Trophoblast cell (in vitro differentiated cells and primary cell): ENCODE data around the gene WNT3A.

Source experiments
- DNase-seq, 2 donors: peaks; one replicate each; pipeline ENCODE4 v3.0.0-alpha.2; 2016
- H2AFZ ChIP-seq: 2 replicates; pipeline ENCODE4 v1.6.1; 2013; ENCODE audit warnings: low read length, moderate library complexity, mild to moderate bottlenecking; ENCODE audit not compliant: insufficient read depth, poor library complexity
- H2AK5ac ChIP-seq: 2 replicates; pipeline ENCODE4 v1.6.1; 2013; ENCODE audit warnings: mild to moderate bottlenecking, low read length
- H2BK120ac ChIP-seq: 2 replicates; pipeline ENCODE4 v1.6.1; 2013; ENCODE audit warnings: low read length, mild to moderate bottlenecking, moderate library complexity; ENCODE audit not compliant: insufficient read depth, poor library complexity
- H2BK12ac ChIP-seq: 2 replicates; pipeline ENCODE4 v1.6.1; 2013; ENCODE audit warnings: mild to moderate bottlenecking, low read length, moderate library complexity
- H2BK5ac ChIP-seq: 2 replicates; pipeline ENCODE4 v1.6.1; 2013; ENCODE audit warnings: low read length, low read depth, moderate library complexity, mild to moderate bottlenecking; ENCODE audit not compliant: poor library complexity
- H3K14ac ChIP-seq: 2 replicates; pipeline ENCODE4 v1.6.1; 2013; ENCODE audit warnings: mild to moderate bottlenecking, low read length
- H3K18ac ChIP-seq: 2 replicates; pipeline ENCODE4 v1.6.1; 2013; ENCODE audit warnings: mild to moderate bottlenecking, low read length
- H3K23ac ChIP-seq: 2 replicates; pipeline ENCODE4 v1.6.1; 2013; ENCODE audit warnings: low read length
- H3K27ac ChIP-seq: 2 replicates; pipeline ENCODE4 v1.5.1; 2013; ENCODE audit warnings: low read depth, mild to moderate bottlenecking, inconsistent platforms, low read length, moderate library complexity
- H3K27me3 ChIP-seq: 2 replicates; pipeline ENCODE4 v1.6.1; 2013; ENCODE audit warnings: inconsistent platforms, mild to moderate bottlenecking, low read length, moderate library complexity; ENCODE audit not compliant: insufficient read depth
- H3K36me3 ChIP-seq, 2 experiments: 1 replicate in 1 of 2; 2 replicates in 1 of 2; pipeline ENCODE4 v1.6.1; 2013; ENCODE audit warnings: low read length in 2 of 2, mild to moderate bottlenecking in 2 of 2, moderate library complexity in 1 of 2; ENCODE audit not compliant: insufficient read depth in 2 of 2, control insufficient read depth in 1 of 2
- H3K4ac ChIP-seq: 2 replicates; pipeline ENCODE4 v1.6.1; 2013; ENCODE audit warnings: low read depth, mild to moderate bottlenecking, low read length, moderate library complexity
- H3K4me1 ChIP-seq, 2 experiments: 1 replicate in 1 of 2; 2 replicates in 1 of 2; pipeline ENCODE4 v1.6.1; 2013; ENCODE audit warnings: low read length in 2 of 2, mild to moderate bottlenecking in 2 of 2, moderate library complexity in 1 of 2; ENCODE audit not compliant: insufficient read depth in 2 of 2, control insufficient read depth in 1 of 2
- H3K4me2 ChIP-seq: 2 replicates; pipeline ENCODE4 v1.6.1; 2013; ENCODE audit warnings: inconsistent platforms, mild to moderate bottlenecking, low read length, moderate library complexity
- H3K4me3 ChIP-seq: 2 replicates; pipeline ENCODE4 v1.5.1; 2013; ENCODE audit warnings: mild to moderate bottlenecking, low read depth, low read length, inconsistent platforms
- H3K79me1 ChIP-seq: one replicate; pipeline ENCODE4 v1.6.1; 2013; ENCODE audit warnings: low read length
- H3K79me2 ChIP-seq: 2 replicates; pipeline ENCODE4 v1.6.1; 2013; ENCODE audit warnings: low read length, mild to moderate bottlenecking; ENCODE audit not compliant: control insufficient read depth, insufficient read depth, poor library complexity
- H3K9ac ChIP-seq: 2 replicates; pipeline ENCODE4 v1.6.1; 2013; ENCODE audit warnings: mild to moderate bottlenecking, low read length
- H3K9me3 ChIP-seq: 2 replicates; pipeline ENCODE4 v1.6.1; 2013; ENCODE audit warnings: low read depth, mild to moderate bottlenecking, control low read depth, inconsistent platforms, low read length; ENCODE audit not compliant: insufficient read depth
- H4K12ac ChIP-seq: 2 replicates; pipeline ENCODE4 v1.6.1; 2013; ENCODE audit warnings: low read depth, mild to moderate bottlenecking, low read length, moderate library complexity
- H4K8ac ChIP-seq: 2 replicates; pipeline ENCODE4 v1.6.1; 2013; ENCODE audit warnings: low read depth, mild to moderate bottlenecking, low read length, moderate library complexity
- H4K91ac ChIP-seq: one replicate; pipeline ENCODE4 v1.6.1; 2013; ENCODE audit warnings: low read depth, mild to moderate bottlenecking, low read length, moderate library complexity
- WGBS: extraction: QIAGEN DNeasy Blood & Tissue Kit; methylation state at CpG from one replicate; pipeline ENCODE4 v1.1.7; 2013; ENCODE audit warnings: missing lambda C conversion rate; ENCODE audit not compliant: insufficient read length, insufficient coverage; ENCODE audit errors: extremely low coverage; 5-methylcytosine and 5-hydroxymethylcytosine counted together

Gene WNT3A

GRCh38 chr1:228064741-228065542 is 58.1 kb downstream of the WNT3A start:
- no peak overlapping the region for H2BK12ac ChIP-seq
- H3K14ac ChIP-seq, result no peak overlapping the region
- H3K36me3 ChIP-seq, result no peaks in the 10 kb centered on the region
- H4K91ac ChIP-seq, result no peak overlapping the region
- H3K4me3 ChIP-seq, result no peak overlapping the region
- H3K27me3 ChIP-seq, result peaks cover 10% of the 10 kb centered on the region
- no peak overlapping the region for H3K4me2 ChIP-seq
- H4K12ac ChIP-seq, result no peak overlapping the region
- H2AK5ac ChIP-seq, result no peak overlapping the region
- H3K9me3 ChIP-seq, result peaks cover 7% of the 10 kb centered on the region
- H2AFZ ChIP-seq, result no peak overlapping the region
- H3K79me2 ChIP-seq, result no peaks in the 10 kb centered on the region
- H2BK120ac ChIP-seq, result no peak overlapping the region
- no peak overlapping the region for H3K18ac ChIP-seq
- H2BK5ac ChIP-seq, result no peak overlapping the region
- no peak overlapping the region for H3K9ac ChIP-seq
- no peak for DNase-seq
- H3K23ac ChIP-seq, result no peak overlapping the region
- H3K27ac ChIP-seq, result no peak overlapping the region
- H3K79me1 ChIP-seq, result no peaks in the 10 kb centered on the region
- WGBS, result no CpG with 5 or more reads among the region's 15 CpGs
- H3K4ac ChIP-seq, result no peak overlapping the region
- H4K8ac ChIP-seq, result no peak overlapping the region
- no peaks in the 10 kb centered on the region for H3K4me1 ChIP-seq

GRCh38 chr1:228065543-228066347 is 58.9 kb downstream of the WNT3A start:
- Histone ChIP-seq H4K12ac (no peak overlapping the region), H3K27me3 (peaks cover 5% of the 10 kb centered on the region), H2BK12ac (no peak overlapping the region), H3K4ac (no peak overlapping the region), H3K79me1 (no peaks in the 10 kb centered on the region), H2BK5ac (no peak overlapping the region), H3K14ac (no peak overlapping the region), H3K79me2 (no peaks in the 10 kb centered on the region), H4K8ac (no peak overlapping the region), H3K27ac (no peak overlapping the region), H3K9ac (no peak overlapping the region), H3K4me1 (no peaks in the 10 kb centered on the region), H3K36me3 (no peaks in the 10 kb centered on the region), H3K4me2 (no peak overlapping the region), H3K9me3 (peaks cover 5% of the 10 kb centered on the region), H4K91ac (no peak overlapping the region), H3K4me3 (no peak overlapping the region), H2BK120ac (no peak overlapping the region), H2AK5ac (no peak overlapping the region), H3K23ac (no peak overlapping the region), H2AFZ (no peak overlapping the region), H3K18ac (no peak overlapping the region)
- no peak for DNase-seq
- WGBS, result no CpG with 5 or more reads among the region's 15 CpGs

- H3K23ac ChIP-seq, result no peak overlapping the region
- H2BK5ac ChIP-seq, result no peak overlapping the region
- H3K36me3 ChIP-seq, result no peaks in the 10 kb centered on the region
- no peaks in the 10 kb centered on the region for H3K79me1 ChIP-seq
- WGBS, result no CpG with 5 or more reads among the region's 4 CpGs
- H3K18ac ChIP-seq, result no peak overlapping the region
- H2BK12ac ChIP-seq, result no peak overlapping the region
- H3K79me2 ChIP-seq, result no peaks in the 10 kb centered on the region
- H3K4me1 ChIP-seq, result no peaks in the 10 kb centered on the region
- no peak overlapping the region for H2AFZ ChIP-seq
- H3K4me3 ChIP-seq, result no peak overlapping the region
- no peak overlapping the region for H4K91ac ChIP-seq
- no peak overlapping the region for H4K12ac ChIP-seq
- no peak overlapping the region for H3K9ac ChIP-seq
- H4K8ac ChIP-seq, result no peak overlapping the region
- H3K27ac ChIP-seq, result no peak overlapping the region
- DNase-seq, result no peak
- no peak overlapping the region for H2AK5ac ChIP-seq
- H3K4me2 ChIP-seq, result no peak overlapping the region
- H2BK120ac ChIP-seq, result no peak overlapping the region
- H3K27me3 ChIP-seq, result peaks cover 5% of the 10 kb centered on the region
- no peak overlapping the region for H3K4ac ChIP-seq
- peaks cover 5% of the 10 kb centered on the region for H3K9me3 ChIP-seq
- H3K14ac ChIP-seq, result no peak overlapping the region
Measured at GRCh38 chr1:228066416-228066815, 59.6 kb downstream of the WNT3A start.

- H3K18ac ChIP-seq, result no peak overlapping the region
- H4K91ac ChIP-seq, result no peak overlapping the region
Measured at GRCh38 chr1:228066891-228067654, 60.3 kb downstream of the WNT3A start.

More at GRCh38 chr1:228066891-228067654, 60.3 kb downstream of the WNT3A start:
- Histone ChIP-seq H3K79me2 (no peaks in the 10 kb centered on the region), H3K4me1 (no peaks in the 10 kb centered on the region), H3K9ac (no peak overlapping the region), H3K79me1 (no peaks in the 10 kb centered on the region), H3K4me2 (no peak overlapping the region), H3K14ac (no peak overlapping the region), H3K4ac (no peak overlapping the region), H3K4me3 (no peak overlapping the region), H4K12ac (no peak overlapping the region), H4K8ac (no peak overlapping the region), H3K27me3 (peaks cover 5% of the 10 kb centered on the region), H3K36me3 (no peaks in the 10 kb centered on the region), H2AK5ac (no peak overlapping the region), H3K27ac (no peak overlapping the region), H2AFZ (no peak overlapping the region), H2BK12ac (no peak overlapping the region), H2BK120ac (no peak overlapping the region), H3K9me3 (peaks cover 4% of the 10 kb centered on the region), H3K23ac (no peak overlapping the region), H2BK5ac (no peak overlapping the region)
- DNase-seq, result no peak
- WGBS, result no CpG with 5 or more reads among the region's 10 CpGs
